HG02571 (cell line): ENCODE results near the gene MMP20.
"Not testable (repeated sequence)": the region's sequence is repeated elsewhere in the genome, so short reads cannot be mapped to it uniquely, and the experiment has no call there.

ENCODE experiments used
- ATAC-seq: cut with Tn5 transposase; IDR thresholded peaks from one replicate; pipeline ENCODE4 v1.9.1; 2021; ENCODE audit warnings: mild to moderate bottlenecking, moderate library complexity; ENCODE audit not compliant: unreplicated experiment

Gene MMP20, protein sequence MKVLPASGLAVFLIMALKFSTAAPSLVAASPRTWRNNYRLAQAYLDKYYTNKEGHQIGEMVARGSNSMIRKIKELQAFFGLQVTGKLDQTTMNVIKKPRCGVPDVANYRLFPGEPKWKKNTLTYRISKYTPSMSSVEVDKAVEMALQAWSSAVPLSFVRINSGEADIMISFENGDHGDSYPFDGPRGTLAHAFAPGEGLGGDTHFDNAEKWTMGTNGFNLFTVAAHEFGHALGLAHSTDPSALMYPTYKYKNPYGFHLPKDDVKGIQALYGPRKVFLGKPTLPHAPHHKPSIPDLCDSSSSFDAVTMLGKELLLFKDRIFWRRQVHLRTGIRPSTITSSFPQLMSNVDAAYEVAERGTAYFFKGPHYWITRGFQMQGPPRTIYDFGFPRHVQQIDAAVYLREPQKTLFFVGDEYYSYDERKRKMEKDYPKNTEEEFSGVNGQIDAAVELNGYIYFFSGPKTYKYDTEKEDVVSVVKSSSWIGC

DNA sequence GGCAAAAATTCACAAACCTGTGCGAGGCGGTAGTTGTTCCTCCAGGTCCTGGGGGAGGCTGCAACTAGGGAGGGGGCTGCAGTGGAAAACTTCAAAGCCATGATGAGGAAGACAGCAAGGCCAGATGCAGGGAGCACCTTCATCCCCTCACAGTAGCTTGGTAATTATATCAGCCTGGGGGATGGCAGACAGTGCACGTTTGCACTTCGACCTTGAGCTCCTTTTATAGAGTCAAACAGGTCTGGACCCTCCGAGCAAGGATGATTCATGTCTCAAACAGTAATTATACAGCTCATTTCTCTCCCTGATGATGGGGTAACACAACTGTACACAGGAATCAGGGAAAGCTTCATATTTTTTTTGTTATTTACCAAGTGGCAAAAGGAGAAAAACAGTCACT is at the start of gene MMP20:
Gene MMP20 (minus strand): TSS at position 156 of the 400 bp plus-strand sequence. CDS start 13 bp downstream, at position 143.
- no peak for ATAC-seq

DNA sequence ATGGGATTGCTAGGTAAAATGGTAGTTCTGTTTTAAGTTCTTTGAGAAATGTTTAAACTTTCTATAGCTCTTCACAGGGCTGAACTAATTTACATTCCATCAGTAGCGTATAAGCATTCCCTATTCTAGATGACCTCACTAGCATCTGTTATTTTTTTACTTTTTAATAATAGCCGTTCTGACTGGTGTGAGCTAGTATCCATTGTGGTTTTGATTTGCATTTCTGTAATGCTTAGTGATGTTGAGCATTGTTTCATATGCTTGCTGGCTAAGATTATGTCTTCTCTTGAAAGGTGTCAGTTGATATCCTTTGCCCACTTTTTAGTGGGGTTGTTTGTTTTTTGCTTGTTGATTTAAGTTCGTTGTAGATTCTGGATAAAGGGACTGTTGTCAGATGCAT is 44.5 kb upstream of the MMP20 start:
- ATAC-seq = peak; percentile 60

DNA sequence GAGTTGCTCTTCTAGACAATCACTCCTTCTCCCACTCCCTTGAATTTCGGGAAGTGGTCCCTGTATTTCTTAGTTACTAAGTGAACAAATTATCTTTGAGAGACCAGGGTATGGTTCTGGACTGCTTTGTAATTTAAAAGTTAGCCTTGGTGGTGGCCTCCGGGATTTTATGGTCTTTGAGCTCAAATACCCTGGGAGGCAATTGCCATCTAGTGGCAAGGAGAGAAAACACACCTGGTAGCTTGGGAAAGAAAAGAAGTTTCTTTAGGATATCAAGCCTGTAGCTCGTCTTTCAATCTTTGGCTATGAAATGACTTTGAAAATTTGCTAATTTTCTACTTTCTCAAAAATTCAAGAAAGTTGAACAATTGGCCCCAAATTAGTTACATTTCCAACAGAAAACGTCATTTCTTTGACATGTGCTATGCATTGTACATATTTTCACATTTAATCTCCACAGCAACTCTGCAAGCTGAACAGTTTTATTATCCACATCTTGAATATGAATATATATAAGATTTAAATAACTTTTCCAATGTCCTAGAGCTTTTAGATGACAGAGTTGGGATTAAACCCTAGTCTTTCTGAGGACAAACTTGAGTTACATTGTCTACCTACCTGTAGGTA is 41.3 kb upstream of the MMP20 start:
- no peak for ATAC-seq

DNA sequence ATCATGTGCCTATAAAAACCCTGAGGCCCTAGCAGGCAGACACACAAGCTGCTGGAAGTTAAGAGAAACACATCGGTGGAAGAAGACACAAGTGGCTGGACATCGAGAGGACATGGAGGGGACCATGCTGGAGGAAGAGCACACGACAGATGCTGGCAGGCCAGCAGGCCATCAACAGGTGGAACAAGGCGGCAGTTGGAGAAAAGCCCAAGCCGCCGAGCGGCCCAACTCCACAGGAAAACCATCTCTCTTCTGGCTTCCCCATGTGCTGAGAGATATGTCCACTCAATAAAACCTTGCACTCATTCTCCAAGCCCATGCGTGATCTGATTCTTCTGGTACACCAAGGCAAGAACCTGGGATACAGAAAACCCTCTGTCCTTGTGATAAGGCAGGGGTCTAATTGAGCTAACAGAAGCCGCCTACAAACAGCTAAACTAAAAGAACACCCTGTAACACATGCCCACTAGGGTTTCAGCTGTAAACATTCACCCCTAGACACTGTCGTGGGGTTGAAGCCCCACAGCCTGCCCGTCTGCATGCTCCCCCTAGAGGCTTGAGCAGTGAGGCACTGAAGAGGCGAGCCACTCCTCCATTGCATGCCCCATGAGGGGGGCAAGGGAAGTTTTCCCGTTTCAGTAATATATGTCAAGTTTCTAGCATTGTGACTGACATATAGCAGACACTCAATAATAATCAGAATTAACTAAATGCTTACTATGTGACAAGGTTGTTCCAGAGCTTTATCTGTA is 39.0 kb upstream of the MMP20 start:
- peak; percentile 55 for ATAC-seq

DNA sequence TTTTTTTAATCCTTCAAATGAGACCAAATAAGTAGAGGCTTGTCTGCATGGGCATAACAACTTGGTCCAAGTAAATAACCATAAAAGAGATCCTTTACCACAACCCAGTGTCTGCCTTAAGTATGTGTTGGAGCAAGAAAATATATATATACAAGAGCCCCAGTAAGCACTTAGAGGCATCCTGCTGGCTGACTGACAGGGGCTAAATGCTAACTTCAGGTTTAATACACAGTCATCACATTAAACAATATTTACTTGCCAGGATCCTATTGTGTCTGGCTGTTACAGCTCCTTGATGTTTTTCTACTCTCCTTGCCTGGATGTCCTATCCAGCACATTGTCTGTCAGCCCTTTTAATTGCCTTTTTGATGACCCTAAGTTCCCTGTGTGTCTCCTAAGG is 37.5 kb upstream of the MMP20 start:
- no peak for ATAC-seq

DNA sequence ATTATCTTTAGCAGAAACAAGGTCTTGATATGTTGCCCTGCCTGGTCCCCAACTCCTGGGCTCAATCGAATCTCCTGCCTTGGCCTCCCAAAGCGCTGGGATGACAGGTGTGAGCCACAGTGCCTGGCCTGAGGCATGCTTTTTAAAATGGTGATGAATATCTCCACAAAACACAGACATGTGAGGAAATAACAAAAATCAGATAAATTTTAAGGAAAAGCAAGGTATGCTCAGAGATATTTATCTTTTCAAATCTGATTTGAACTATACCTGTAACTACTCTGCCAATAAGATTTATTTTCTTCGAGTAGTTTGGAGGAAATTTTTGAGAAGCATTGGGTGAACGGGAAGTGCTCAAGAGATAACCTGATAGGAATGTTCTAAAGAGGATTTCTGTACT is 35.9 kb upstream of the MMP20 start:
- ATAC-seq = no peak

DNA sequence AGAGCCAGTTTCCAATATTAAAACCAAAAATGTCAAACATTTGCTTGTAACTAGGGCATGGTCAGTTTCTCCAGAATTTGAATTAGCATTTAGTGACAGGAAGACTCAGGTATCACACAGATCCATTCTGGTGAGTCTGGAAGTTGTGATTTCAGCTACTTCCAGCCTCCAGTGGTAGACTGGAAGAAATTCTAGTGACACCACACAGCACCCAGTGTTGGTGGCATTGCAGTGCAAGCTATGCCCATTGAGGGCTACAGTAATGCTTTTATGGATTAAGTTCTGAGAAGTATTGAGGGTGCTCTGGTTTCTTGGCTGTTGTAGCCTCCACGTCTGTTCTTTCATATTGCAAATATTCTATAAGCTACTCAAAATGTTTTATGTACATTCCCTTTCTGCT is 31.4 kb upstream of the MMP20 start:
- ATAC-seq = no peak

DNA sequence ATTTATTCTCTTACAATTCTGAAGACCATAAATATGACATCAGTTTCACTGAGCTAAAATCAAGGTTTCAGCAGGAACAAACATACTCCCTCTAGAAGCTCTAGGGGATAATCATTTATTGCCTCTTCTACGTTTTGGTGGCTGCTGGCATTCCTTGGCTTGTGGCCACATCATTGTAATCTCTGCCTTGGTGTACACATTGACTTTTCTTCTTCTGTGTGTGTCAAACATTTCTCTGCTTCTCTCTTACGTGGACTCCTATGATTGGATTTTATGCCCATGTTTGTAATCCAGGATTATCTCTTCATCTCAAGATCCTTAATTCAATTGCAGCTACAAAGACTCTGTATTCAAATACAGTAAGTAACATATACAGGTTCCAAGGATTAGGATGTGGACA is 30.4 kb upstream of the MMP20 start:
- no peak for ATAC-seq

DNA sequence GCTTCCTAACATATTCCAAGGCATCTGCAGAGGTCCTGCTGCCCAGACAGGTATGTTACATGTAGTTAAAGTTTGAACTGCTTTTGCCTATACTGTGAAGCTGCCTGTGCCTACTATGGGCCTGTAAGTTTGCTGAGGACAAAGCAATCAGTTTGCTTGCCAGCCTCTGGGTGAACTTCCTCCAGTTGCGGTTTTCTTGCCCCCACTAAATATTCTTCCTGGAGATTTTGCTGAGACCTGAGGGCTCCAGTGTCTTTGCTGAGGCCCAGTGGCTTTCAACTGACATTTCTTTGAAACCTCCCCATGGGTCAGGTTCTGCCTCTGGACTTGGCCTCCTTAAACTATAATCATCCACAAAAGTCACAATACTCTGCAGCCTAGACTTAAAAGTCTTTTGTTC is 29.6 kb upstream of the MMP20 start:
- no peak for ATAC-seq

DNA sequence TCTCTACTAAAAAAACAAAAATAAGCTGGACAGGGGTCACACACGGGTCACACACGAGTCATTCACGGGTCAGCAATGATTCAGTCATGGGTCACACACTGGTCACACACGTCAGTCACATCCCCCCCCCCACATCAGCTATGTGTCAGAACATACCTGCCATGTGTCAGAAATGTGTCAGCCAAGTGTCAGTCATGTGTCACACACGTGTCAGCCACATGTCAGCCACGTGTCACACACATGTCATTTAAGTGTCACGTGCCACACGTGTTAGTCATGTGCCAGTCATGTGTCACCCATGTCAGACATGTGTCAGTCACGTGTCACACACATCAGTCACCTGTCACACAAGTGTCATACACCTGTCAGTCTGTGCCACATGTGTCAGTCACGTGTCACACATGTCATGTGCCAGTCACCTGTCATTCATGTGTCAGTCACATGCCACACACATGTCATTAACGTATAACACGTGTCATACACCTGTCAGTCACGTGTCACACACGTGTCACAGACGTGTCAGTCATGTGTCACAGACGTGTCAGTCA is 28.7 kb upstream of the MMP20 start:
- no peak for ATAC-seq

DNA sequence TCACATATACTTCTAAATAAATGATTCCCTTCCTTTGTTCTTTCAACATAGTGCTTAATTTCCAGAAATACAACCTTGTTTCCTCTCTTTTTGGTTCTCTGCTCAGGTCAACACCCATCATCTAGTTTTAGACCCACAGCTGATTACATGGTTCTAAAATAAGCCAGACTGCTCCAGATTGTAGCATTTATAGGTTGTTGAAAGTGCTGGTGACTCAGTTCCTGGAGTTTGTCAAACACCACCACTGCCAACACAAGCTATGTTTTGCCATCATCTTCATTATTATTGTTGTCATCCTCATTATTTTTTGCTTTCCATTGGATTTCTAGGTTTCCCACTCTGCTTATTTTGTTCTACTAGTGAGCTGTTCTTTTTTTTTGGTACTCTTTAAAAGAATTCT is 22.3 kb upstream of the MMP20 start:
- ATAC-seq = no peak

DNA sequence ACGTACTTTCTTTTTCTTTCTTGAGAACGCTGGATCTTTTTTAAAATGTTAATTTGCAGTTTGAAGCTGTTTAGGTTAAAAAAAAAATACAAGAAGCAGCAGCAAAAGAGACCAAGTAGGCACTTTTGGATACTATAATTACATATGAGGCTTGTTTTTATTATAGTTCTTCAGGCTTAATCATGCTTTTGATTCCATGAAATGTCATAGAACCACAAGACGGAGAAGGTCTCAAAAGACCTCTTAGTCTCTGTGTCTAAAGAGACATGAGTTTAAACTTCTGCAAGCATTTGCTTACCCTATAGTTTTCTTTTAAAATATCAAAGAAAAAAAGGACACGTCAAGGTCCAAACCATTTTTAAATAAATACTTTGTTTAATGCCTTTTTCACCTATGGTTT is 18.8 kb upstream of the MMP20 start:
- no peak for ATAC-seq

DNA sequence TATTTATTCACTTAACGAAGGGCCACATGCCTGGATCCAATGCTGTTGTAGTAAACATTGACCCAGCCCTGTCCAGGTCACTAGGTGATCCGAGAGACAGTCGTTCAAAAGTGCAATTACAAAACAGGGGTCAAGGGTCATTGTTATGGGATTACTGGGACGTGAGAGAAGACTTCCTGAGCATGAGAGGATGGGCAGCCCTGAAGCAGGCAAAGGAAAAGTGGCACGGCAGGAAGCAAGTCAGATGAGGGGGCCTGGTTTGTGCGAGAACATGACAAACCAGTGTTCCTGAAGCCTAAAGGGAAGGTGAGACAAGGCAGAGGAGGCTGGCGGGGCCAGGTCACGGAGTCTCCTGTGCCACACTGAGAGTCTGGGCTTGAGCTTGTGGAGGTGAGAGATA is 15.8 kb upstream of the MMP20 start:
- no peak for ATAC-seq

DNA sequence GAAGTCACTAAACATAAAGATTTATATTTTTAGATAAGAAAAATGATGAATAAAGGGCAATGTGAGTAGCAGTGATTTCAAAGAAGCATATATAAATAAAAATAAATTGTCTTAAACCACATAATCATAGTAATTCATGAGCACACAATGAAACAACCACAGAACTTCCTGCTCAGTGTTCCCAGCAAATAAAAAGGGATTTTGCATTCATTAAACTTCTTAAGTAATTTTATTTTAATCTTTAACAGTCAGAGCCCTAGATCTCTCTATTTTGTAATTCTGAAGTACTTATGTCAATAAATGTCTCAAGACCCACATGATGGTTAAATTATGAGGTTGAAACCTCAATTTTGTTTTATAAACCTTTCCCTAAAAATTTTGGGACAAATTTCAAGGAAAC is 14.5 kb upstream of the MMP20 start:
- no peak for ATAC-seq

DNA sequence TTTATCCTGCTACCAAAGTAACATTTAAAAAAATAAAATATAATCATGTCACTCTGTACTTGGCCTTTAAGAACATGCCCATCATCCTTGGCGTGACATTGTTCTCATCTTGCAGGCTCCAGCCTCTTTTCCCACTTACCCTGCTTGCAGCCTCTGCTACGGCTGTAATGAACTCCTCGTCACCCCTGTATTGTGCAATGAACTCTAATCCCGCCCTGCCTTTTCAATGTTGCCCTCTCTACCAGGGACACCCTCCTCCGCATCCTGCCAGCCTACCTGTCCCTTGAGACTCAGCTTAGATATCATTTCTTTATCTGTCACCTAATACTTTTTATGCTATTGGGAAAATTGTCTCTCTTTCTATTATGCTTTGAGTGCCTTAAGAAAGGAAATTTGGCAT is 12.6 kb upstream of the MMP20 start:
- no peak for ATAC-seq

DNA sequence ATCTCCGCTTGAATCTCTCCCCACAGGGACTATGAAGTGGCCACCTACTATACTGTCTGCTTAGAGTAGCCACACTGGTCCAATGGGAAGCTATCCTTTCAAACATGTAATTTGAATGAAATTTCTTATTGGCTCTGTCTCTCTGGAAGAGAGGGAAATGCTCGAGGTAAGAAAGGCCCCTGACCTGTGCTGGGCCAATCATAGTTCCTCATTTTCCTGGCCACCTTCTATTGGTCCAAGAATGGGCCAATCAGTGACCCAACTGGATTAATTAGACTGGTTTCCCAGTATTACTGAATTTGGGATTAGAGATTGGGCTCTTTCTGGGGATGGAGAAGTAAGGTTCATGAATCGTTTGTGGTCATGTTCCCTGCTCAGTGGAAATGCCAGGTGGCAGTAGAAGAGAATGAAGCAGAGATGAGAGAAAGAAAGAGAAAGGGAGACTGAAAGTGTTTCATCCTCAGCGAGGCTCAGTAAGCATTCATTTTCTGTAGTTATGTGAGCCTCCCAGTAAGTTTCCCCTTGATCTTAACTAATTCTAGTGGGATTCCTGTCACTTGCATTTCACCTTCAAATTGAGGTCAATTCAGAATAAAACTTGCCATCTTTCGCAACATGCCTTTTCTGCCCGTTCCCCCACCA is 8.4 kb upstream of the MMP20 start:
- ATAC-seq = no peak

DNA sequence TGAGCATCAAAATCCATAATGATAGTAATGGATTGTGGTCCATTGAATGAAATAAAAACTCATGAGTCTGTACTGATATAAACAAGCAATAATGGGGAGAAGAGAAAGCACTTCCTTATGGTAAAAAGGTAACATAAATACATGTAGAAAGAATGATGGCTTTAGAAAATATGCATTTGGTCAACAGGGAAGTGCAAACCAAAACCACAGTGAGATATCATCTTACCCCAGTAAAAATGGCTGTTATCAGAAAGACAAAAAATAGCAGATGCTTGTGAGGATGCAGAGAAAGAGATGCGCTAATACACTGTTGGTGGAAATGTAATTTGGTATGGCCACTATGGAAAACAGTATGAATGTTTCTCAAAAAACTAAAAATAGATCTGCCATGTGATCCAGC is 6.9 kb upstream of the MMP20 start:
- ATAC-seq = no peak

DNA sequence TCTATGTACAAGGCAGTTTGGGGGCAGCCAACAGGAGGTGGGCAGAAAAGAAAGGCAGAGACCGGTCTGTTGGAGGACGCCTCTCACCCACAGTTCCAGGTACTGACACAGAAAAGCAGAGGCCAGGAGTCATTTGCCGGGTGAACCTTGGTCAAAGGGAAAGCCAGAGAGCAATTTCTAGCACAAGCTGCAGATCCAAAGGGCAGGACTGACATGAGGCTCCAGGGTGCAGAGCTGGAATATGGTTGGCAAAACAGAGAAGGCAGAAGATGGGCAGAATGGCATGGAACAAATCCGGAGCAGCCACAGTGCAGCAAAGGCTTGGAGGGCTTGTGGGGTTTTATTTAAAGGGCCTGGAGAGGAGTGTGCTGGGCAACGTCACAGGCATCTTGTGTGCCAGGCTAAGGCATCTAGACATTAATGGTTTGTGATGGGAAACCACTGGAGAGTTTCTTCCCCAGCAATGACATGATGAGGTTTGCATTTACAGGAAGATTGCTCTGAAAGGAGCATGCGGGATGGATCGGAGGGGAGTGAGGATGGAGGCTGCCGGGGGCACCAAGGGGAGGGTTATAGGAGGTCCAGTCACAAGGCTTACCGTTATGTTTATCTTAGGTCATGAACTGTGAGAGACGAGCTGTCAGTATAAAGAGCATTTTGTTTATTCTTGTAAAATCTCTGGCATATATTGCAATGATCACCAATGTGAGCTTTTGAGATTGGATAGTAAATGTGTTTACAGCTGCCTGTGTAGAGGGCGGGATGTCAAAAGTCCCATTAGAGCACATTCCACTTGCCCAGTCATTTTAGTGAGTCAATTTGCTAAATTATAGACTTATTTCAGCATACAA is 5.7 kb upstream of the MMP20 start:
- no peak for ATAC-seq

DNA sequence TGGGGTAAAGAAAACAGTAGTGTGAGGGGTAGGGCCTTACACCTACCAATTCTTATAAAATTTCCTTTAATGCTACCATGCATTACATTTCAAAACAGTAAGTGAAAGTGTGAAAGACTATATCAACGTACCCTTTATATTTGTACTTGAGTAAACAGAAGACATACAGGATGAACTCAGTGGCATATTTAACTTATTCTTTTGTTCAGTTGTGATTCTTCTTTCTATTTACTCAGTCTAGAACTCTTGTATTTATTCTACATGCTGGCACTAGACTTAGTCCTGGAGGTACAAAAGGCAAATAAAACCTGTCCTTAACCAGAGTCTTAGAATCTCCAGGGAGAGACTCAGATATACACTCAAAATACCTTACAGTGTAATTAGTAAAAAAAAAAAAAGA is 4.8 kb upstream of the MMP20 start:
- ATAC-seq = not testable (repeated sequence)

DNA sequence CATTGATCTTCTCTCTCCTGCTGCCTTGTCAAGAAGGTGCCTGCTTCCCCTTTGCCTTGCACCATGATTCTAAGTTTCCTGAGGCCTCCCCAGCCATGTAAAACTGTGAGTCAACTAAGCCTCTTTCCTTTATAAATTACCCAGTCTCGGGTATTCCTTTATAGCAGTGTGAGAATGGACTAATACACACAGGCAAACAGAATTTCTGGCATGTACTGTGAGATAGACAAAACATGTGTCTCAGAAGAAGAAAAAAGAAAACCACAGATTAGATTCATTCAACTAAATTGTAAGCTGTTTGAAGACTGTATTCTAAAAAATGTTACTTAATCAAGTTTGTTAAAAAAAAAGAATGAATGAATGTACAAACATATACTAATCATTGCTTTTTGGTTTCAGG is 1.5 kb upstream of the MMP20 start:
- no peak for ATAC-seq
